RPMI7951 (cell line): ENCODE data around the gene N4BP2. TPM values are rescaled to one million over a fixed set of nuclear protein-coding genes. Genes with fewer than 3 reads are reported as not detected.

ENCODE experiments used
- total RNA-seq: library from RNA; depleted of rRNA; stranded (reverse); fragments of >200 nt; shearing (Covaris generic); gene quantifications from 2 replicates; pipeline ENCODE4 v1.2.3, GENCODE V29; 2014; rRNA removed

N4BP2 gene
- total RNA-seq, 1 experiment from 2014 or later, result 4.3 TPM

Other genes with a start within 250 kb of the N4BP2 start
- 41.4 and 47.7 TPM in 2 replicates for gene PDS5A, start 78.9 kb upstream of the N4BP2 start, total RNA-seq
- not detected in 2 replicates for gene RHOH, start 140.2 kb downstream of the N4BP2 start, total RNA-seq